ENCODE results near the gene HAUS7. TPM values are rescaled to one million over a fixed set of nuclear protein-coding genes. Genes with fewer than 3 reads are reported as not detected.

HAUS7 gene
- total and polyA plus RNA-seq, 2 experiments from 2014 or later: 19.8 to 22.6 TPM

DNA sequence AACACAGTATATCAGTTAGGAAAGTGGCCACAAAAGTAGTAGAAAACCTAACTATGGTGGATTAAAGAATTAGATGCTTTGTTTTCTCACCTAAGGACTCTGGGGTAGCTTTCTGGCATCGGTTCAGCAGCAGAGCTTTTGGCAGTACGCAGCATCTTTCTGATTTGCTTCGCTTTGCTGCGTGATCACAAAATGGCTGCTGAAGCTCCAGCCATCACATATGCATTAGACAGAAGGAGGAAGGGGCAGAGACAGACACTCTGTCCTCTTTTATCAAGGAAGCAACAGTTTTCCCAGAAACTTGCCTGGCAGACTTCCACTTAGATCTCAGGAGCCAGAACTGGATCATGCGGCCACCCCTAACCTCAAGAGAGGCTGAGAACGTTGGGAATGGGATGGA lies 39.6 kb downstream of the HAUS7 start:
- no peaks in the 10 kb centered on the region for H3K27me3 ChIP-seq
- H3K4me1 ChIP-seq (ENCODE audit: low read depth): no peaks in the 10 kb centered on the region
- no peak for DNase-seq (ENCODE audit: low read depth in 1 of 2, low spot score in 1 of 2)
- H3K27ac ChIP-seq: no peak overlapping the region
- TF ChIP-seq, protein P1, sequence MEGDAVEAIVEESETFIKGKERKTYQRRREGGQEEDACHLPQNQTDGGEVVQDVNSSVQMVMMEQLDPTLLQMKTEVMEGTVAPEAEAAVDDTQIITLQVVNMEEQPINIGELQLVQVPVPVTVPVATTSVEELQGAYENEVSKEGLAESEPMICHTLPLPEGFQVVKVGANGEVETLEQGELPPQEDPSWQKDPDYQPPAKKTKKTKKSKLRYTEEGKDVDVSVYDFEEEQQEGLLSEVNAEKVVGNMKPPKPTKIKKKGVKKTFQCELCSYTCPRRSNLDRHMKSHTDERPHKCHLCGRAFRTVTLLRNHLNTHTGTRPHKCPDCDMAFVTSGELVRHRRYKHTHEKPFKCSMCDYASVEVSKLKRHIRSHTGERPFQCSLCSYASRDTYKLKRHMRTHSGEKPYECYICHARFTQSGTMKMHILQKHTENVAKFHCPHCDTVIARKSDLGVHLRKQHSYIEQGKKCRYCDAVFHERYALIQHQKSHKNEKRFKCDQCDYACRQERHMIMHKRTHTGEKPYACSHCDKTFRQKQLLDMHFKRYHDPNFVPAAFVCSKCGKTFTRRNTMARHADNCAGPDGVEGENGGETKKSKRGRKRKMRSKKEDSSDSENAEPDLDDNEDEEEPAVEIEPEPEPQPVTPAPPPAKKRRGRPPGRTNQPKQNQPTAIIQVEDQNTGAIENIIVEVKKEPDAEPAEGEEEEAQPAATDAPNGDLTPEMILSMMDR (IDR thresholded peaks at IDR 0.05; ENCODE audit: low read depth, low read length): no peak
- no peaks in the 10 kb centered on the region for H3K9me3 ChIP-seq (ENCODE audit: low read depth)
- H3K4me3 ChIP-seq: no peak overlapping the region
- no peaks in the 10 kb centered on the region for H3K36me3 ChIP-seq

DNA sequence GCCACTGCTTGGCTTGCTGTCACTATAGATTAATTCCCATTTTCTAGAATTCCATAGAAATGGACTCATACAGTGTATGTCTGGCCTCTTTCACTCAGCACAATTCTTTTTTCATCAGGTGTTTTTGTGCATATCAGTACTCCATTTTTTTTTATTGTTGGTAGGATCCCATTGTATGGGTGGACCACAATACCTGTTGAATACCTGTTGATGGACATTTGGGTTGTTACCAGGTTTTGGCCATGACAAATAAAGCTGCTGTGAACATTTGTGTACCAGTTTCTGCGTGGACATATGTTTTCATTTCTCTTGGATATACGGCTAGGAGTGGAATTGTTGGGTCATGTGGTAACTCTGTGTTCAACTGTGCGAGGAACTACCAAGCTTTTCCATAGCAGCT lies 44.2 kb downstream of the HAUS7 start:
- no peak for DNase-seq (ENCODE audit: low read depth in 1 of 2, low spot score in 1 of 2)
- Histone ChIP-seq H3K36me3 (no peaks in the 10 kb centered on the region), H3K9me3 (ENCODE audit: low read depth) (no peaks in the 10 kb centered on the region), H3K4me3 (no peak overlapping the region), H3K4me1 (ENCODE audit: low read depth) (peaks cover 4% of the 10 kb centered on the region), H3K27ac (no peak overlapping the region), H3K27me3 (no peaks in the 10 kb centered on the region)
- TF ChIP-seq, protein P1 (IDR thresholded peaks at IDR 0.05; ENCODE audit: low read depth, low read length): no peak

DNA sequence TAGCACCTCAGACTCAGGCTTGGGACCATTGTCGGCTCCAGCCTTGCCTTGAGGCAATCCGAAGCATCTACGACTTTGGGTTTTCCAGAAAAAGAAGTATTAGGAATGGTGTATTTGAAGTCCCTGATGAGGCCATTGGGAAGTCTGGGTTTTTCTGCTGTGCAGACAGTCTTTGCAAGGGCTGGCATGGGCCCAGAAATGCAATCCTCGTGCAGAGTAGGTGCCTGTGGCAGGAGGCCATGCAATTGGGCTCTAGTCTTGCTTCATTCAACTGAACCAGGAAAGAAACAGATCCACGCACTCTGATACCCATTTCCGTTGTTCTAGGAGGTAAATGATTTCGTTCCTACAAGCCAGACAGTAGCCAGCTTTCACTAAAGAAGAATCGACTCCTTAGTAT lies 46.7 kb downstream of the HAUS7 start:
- TF ChIP-seq, protein P1 (IDR thresholded peaks at IDR 0.05; ENCODE audit: low read depth, low read length): no peak
- H3K27me3 ChIP-seq: no peaks in the 10 kb centered on the region
- DNase-seq (ENCODE audit: low read depth in 1 of 2, low spot score in 1 of 2): peak in 1 of 2 donors; percentile 44

DNA sequence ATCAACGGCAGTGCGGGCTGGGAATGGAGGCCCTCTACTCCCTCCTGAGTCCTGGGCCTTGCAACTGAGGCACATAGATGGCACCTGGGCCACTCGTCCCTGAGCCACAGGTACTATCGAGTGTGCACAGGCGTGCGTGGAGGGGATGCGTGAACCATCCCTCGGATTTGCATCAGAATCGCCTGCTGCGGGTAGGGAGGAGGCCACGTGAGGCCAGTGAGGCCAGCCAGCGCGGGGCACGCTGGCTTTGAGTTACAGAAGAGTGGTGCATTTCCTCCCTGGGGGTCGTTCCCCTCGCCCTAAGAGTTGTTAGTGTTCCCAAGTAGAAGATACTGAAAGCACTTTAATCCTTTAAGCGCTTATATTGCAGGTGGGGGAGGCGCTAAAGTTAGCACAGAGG lies 48.5 kb downstream of the HAUS7 start:
- Histone ChIP-seq H3K27me3 (no peaks in the 10 kb centered on the region), H3K4me3 (no peak overlapping the region), H3K27ac (no peak overlapping the region), H3K4me1 (ENCODE audit: low read depth) (peaks cover 4% of the 10 kb centered on the region), H3K36me3 (no peaks in the 10 kb centered on the region), H3K9me3 (ENCODE audit: low read depth) (no peaks in the 10 kb centered on the region)
- no peak for DNase-seq (ENCODE audit: low read depth in 1 of 2, low spot score in 1 of 2)
- TF ChIP-seq, protein P1 (IDR thresholded peaks at IDR 0.05; ENCODE audit: low read depth, low read length): no peak

More for the DNA sequence above, 46.7 kb downstream of the HAUS7 start:
- H3K27ac ChIP-seq: no peak overlapping the region
- H3K4me1 ChIP-seq (ENCODE audit: low read depth): peaks cover 4% of the 10 kb centered on the region
- no peaks in the 10 kb centered on the region for H3K36me3 ChIP-seq
- no peak overlapping the region for H3K4me3 ChIP-seq
- no peaks in the 10 kb centered on the region for H3K9me3 ChIP-seq (ENCODE audit: low read depth)

DNA sequence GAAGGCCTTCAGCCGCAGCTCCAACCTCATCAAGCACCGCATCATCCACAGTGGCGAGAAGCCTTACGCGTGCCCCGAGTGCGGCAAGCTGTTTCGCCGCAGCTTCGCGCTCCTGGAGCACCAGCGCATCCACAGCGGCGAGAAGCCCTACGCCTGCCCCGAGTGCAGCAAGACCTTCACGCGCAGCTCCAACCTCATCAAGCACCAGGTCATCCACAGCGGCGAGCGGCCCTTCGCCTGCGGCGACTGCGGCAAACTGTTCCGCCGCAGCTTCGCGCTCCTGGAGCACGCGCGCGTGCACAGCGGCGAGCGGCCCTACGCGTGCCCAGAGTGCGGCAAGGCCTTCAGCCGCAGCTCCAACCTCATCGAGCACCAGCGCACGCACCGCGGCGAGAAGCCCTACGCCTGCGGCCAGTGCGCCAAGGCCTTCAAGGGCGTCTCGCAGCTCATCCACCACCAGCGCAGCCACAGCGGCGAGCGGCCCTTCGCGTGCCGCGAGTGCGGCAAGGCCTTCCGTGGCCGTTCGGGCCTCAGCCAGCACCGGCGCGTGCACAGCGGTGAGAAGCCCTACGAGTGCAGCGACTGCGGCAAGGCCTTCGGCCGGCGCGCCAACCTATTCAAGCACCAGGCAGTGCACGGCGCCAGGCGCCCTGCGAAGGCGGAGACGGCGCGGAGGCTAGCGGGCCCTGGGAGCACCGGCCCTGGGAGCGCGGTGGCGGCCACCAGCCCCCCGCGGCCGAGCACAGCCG lies 49.4 kb downstream of the HAUS7 start:
- Histone ChIP-seq H3K4me3 (no peak overlapping the region), H3K9me3 (ENCODE audit: low read depth) (no peaks in the 10 kb centered on the region), H3K27ac (no peak overlapping the region), H3K27me3 (no peaks in the 10 kb centered on the region), H3K36me3 (no peaks in the 10 kb centered on the region), H3K4me1 (ENCODE audit: low read depth) (peaks cover 4% of the 10 kb centered on the region)
- DNase-seq (ENCODE audit: low read depth in 1 of 2, low spot score in 1 of 2): no peak
- TF ChIP-seq, protein P1 (IDR thresholded peaks at IDR 0.05; ENCODE audit: low read depth, low read length): no peak
